Stomach (tissue), 9 donors: Measurements from ENCODE around the gene HTRA2. TPM values are rescaled to one million over a fixed set of nuclear protein-coding genes. Genes with fewer than 3 reads are reported as not detected.

Source experiments
- DNase-seq, 2 donors: peaks; one replicate each; pipeline versions ENCODE4 v3.0.0 to v3.0.0-alpha.2; 2013 to 2019
- H3K27ac ChIP-seq, 5 donors: fragments of 200-600 bp in 4 of 5; sonication (generic) in 4 of 5; one replicate each; pipeline ENCODE4 v1.5.1; 2013 to 2019; ENCODE audit warnings: mild to moderate bottlenecking in 1 of 5, moderate library complexity in 1 of 5
- H3K27me3 ChIP-seq, 3 donors: fragments of 200-600 bp; sonication (generic); one replicate each; pipeline ENCODE4 v1.5.1; 2017 to 2019; ENCODE audit warnings: mixed run types in 1 of 3
- H3K36me3 ChIP-seq, 4 donors: fragments of 200-600 bp; sonication (generic); 1 replicate in 3 of 4; 2 replicates in 1 of 4; pipeline ENCODE4 v1.5.1; 2016 to 2019
- H3K4me1 ChIP-seq, 4 donors: fragments of 200-600 bp; sonication (generic); one replicate each; pipeline ENCODE4 v1.5.1; 2016 to 2019
- H3K4me3 ChIP-seq, 4 donors: fragments of 200-600 bp; sonication (generic) in 3 of 4; one replicate each; pipeline ENCODE4 v1.5.1; 2016 to 2019; ENCODE audit warnings: mild to moderate bottlenecking in 1 of 4
- H3K9me3 ChIP-seq, 4 donors: fragments of 200-600 bp; sonication (generic); one replicate each; pipeline ENCODE4 v1.5.1; 2016 to 2019
- CTCF ChIP-seq, 7 experiments: fragments of 450-650 bp in 4 of 7; fragments of 200-600 bp in 3 of 7; sonication (generic) in 3 of 7; IDR thresholded peaks; one replicate each; pipeline ENCODE4 v1.5.1; 2016 to 2019; ENCODE audit warnings: antibody characterized with exemption in 7 of 7, control low read depth in 2 of 7, mild to moderate bottlenecking in 1 of 7
- EP300 ChIP-seq: sonication (generic); formaldehyde crosslinking; IDR thresholded peaks from one replicate; pipeline ENCODE4 v1.6.1; 2017; ENCODE audit warnings: antibody characterized with exemption
- POLR2A ChIP-seq, 4 donors: fragments of 450-650 bp; IDR thresholded peaks; one replicate each; pipeline ENCODE4 v1.6.1; 2016; ENCODE audit warnings: antibody characterized with exemption in 4 of 4, control low read depth in 2 of 4, mild to moderate bottlenecking in 1 of 4, moderate library complexity in 1 of 4
- POLR2AphosphoS5 ChIP-seq, 3 donors: sonication (generic); formaldehyde crosslinking; IDR thresholded peaks; one replicate each; pipeline ENCODE4 v1.6.1; 2016; ENCODE audit warnings: antibody characterized with exemption in 3 of 3
- WGBS, 5 donors: extraction: QIAGEN DNeasy Blood & Tissue Kit in 3 of 5; methylation state at CpG; one replicate each; pipeline versions ENCODE4 v1.1.5 to v1.1.7; 2013 to 2018; 5-methylcytosine and 5-hydroxymethylcytosine counted together
- intact Hi-C: fragments of 100-400 bp; cut with DNase I; formaldehyde crosslinking; loops from one replicate; pipeline ENCODE4 v1.15.1; 2023; ENCODE audit warnings: low total_unique reads
- polyA plus RNA-seq, 3 donors: library from polyadenylated mRNA; stranded (reverse); fragments of 200-250 nt; gene quantifications; one replicate each; pipeline ENCODE4 v1.2.3, GENCODE V29; 2013
- total RNA-seq, 5 donors: library from RNA; depleted of rRNA; stranded (reverse); fragments of >200 nt; gene quantifications; one replicate each; pipeline versions ENCODE4 v1.1.0 to v1.2.3, GENCODE V29; 2014 to 2016
- donor health status: healthy with polysubstance abuse.
- donor health status: Bipolar disorder and iron deficiency.
- donor health status: healthy.

HTRA2 gene
- total and polyA plus RNA-seq, 8 donors = 7.6 to 60.0 (median 25.0) TPM

GRCh38 chr2:74566076-74566753 is 36.5 kb downstream of the HTRA2 start:
- no peak for DNase-seq
- Histone ChIP-seq H3K9me3 (no peaks in the 10 kb centered on the region), H3K36me3 (no peaks in the 10 kb centered on the region), H3K4me3 (no peak overlapping the region), H3K4me1 (no peaks in the 10 kb centered on the region), H3K27ac (no peak overlapping the region), H3K27me3 (no peaks in the 10 kb centered on the region)
- 73 to 87% (median 83%) methylated on average over 7 of the region's 7 CpGs for WGBS, 5 donors
- intact Hi-C loops = no loop called here
- TF ChIP-seq CTCF (IDR thresholded peaks at IDR 0.05) (no peak), POLR2AphosphoS5 (IDR thresholded peaks at IDR 0.05) (no peak), POLR2A (IDR thresholded peaks at IDR 0.05) (no peak), EP300 (no peak)

GRCh38 chr2:74566754-74567085 is 37.0 kb downstream of the HTRA2 start:
- no peak for DNase-seq
- H3K36me3 ChIP-seq = no peaks in the 10 kb centered on the region
- TF ChIP-seq CTCF (IDR thresholded peaks at IDR 0.05) (no peak), POLR2AphosphoS5 (IDR thresholded peaks at IDR 0.05) (no peak), EP300 (no peak), POLR2A (IDR thresholded peaks at IDR 0.05) (no peak)
- no peak overlapping the region for H3K27ac ChIP-seq
- H3K4me1 ChIP-seq = no peaks in the 10 kb centered on the region
- H3K27me3 ChIP-seq = no peaks in the 10 kb centered on the region
- intact Hi-C loops = no loop called here
- no peak overlapping the region for H3K4me3 ChIP-seq
- H3K9me3 ChIP-seq = no peaks in the 10 kb centered on the region

GRCh38 chr2:74567881-74568280 is 38.1 kb downstream of the HTRA2 start:
- H3K27ac ChIP-seq = no peak overlapping the region
- 82 to 88% (median 82%) methylated on average over 5 of the region's 5 CpGs for WGBS, 5 donors

GRCh38 chr2:74569686-74570085 is 40.0 kb downstream of the HTRA2 start:
- no peaks in the 10 kb centered on the region for H3K27me3 ChIP-seq
- H3K4me3 ChIP-seq = no peak overlapping the region
- intact Hi-C loops = no loop called here
- H3K4me1 ChIP-seq = no peaks in the 10 kb centered on the region
- WGBS, 5 donors = 33 to 100% (median 95%) methylated on average over 1 of the region's 1 CpG
- H3K27ac ChIP-seq = no peak overlapping the region
- H3K9me3 ChIP-seq = no peaks in the 10 kb centered on the region
- H3K36me3 ChIP-seq = no peaks in the 10 kb centered on the region
- no peak for TF ChIP-seq POLR2A (IDR thresholded peaks at IDR 0.05)
- TF ChIP-seq EP300 = no peak
- no peak for TF ChIP-seq POLR2AphosphoS5 (IDR thresholded peaks at IDR 0.05)
- TF ChIP-seq CTCF (IDR thresholded peaks at IDR 0.05) = no peak
- no peak for DNase-seq

More at GRCh38 chr2:74567881-74568280, 38.1 kb downstream of the HTRA2 start:
- DNase-seq = no peak
- TF ChIP-seq POLR2AphosphoS5 (IDR thresholded peaks at IDR 0.05) = no peak
- no peak for TF ChIP-seq EP300
- TF ChIP-seq POLR2A (IDR thresholded peaks at IDR 0.05) = no peak
- TF ChIP-seq CTCF (IDR thresholded peaks at IDR 0.05) = no peak
- Histone ChIP-seq H3K9me3 (no peaks in the 10 kb centered on the region), H3K4me3 (no peak overlapping the region), H3K36me3 (no peaks in the 10 kb centered on the region), H3K4me1 (no peaks in the 10 kb centered on the region), H3K27me3 (no peaks in the 10 kb centered on the region)
- intact Hi-C loops = no loop called here
